ENCODE data around the gene NHSL2. TPM values are rescaled to one million over a fixed set of nuclear protein-coding genes. Genes with fewer than 3 reads are reported as not detected.
"Not testable (repeated sequence)": the region's sequence is repeated elsewhere in the genome, so short reads cannot be mapped to it uniquely, and the experiment has no call there.

The NHSL2 gene
- total RNA-seq, 1 donor from 2014 or later, result 38.0 TPM

GRCh38 chrX:72052415-72053090 is 141.9 kb downstream of the NHSL2 start:
- no peak for ATAC-seq
- intact Hi-C loops (cut with DNase I), result no loop called here
- no peak for DNase-seq (ENCODE audit: low spot score)

GRCh38 chrX:72053508-72053907 is 142.9 kb downstream of the NHSL2 start:
- DNase-seq (ENCODE audit: low spot score), result no peak
- ATAC-seq, result no peak
- intact Hi-C loops (cut with DNase I), result no loop called here

- DNase-seq (ENCODE audit: low spot score), result no peak
- intact Hi-C loops (cut with DNase I), result no loop called here
- ATAC-seq, result no peak
These were observed 144.3 kb downstream of the NHSL2 start for GRCh38 chrX:72054779-72055489.

- ATAC-seq (peak; percentile 61), DNase-seq (ENCODE audit: low spot score) (no peak)
These were observed 146.7 kb downstream of the NHSL2 start for GRCh38 chrX:72057331-72057730.

GRCh38 chrX:72057849-72058248 is 147.2 kb downstream of the NHSL2 start:
- ATAC-seq (peak; percentile 59), DNase-seq (ENCODE audit: low spot score) (no peak)
- intact Hi-C loops (cut with DNase I), result no loop called here

More at GRCh38 chrX:72057331-72057730, 146.7 kb downstream of the NHSL2 start:
- intact Hi-C loops (cut with DNase I), result no loop called here

- DNase-seq (ENCODE audit: low spot score), result not testable (repeated sequence)
These were observed 147.7 kb downstream of the NHSL2 start for GRCh38 chrX:72058346-72058745.

GRCh38 chrX:72060196-72060920 is 149.7 kb downstream of the NHSL2 start:
- ATAC-seq, result no peak
- DNase-seq (ENCODE audit: low spot score), result no peak
- intact Hi-C loops (cut with DNase I), result no loop called here

More at GRCh38 chrX:72058346-72058745, 147.7 kb downstream of the NHSL2 start:
- ATAC-seq; intact Hi-C loops (cut with DNase I): not testable (repeated sequence)

- ATAC-seq (no peak), DNase-seq (ENCODE audit: low spot score) (no peak)
- intact Hi-C loops (cut with DNase I), result no loop called here
These were observed 150.4 kb downstream of the NHSL2 start for GRCh38 chrX:72060921-72061490.

GRCh38 chrX:72062916-72063315 is 152.3 kb downstream of the NHSL2 start:
- intact Hi-C loops (cut with DNase I), result no loop called here

GRCh38 chrX:72069350-72070160 is 158.9 kb downstream of the NHSL2 start:
- intact Hi-C loops (cut with DNase I), result no loop called here
- ATAC-seq, result peak; percentile 22

More at GRCh38 chrX:72062916-72063315, 152.3 kb downstream of the NHSL2 start:
- DNase-seq (ENCODE audit: low spot score) (no peak), ATAC-seq (peak; percentile 89)

GRCh38 chrX:72071213-72071612 is 160.6 kb downstream of the NHSL2 start:
- DNase-seq (ENCODE audit: low spot score) (no peak), ATAC-seq (no peak)
- intact Hi-C loops (cut with DNase I), result no loop called here

More at GRCh38 chrX:72069350-72070160, 158.9 kb downstream of the NHSL2 start:
- no peak for DNase-seq (ENCODE audit: low spot score)

GRCh38 chrX:72073633-72074032 is 163.0 kb downstream of the NHSL2 start:
- ATAC-seq, result no peak
- no peak for DNase-seq (ENCODE audit: low spot score)
- intact Hi-C loops (cut with DNase I), result no loop called here

GRCh38 chrX:72078411-72078810 is 167.8 kb downstream of the NHSL2 start:
- intact Hi-C loops (cut with DNase I), result no loop called here
- DNase-seq (ENCODE audit: low spot score) (no peak), ATAC-seq (no peak)

- intact Hi-C loops (cut with DNase I), result no loop called here
- ATAC-seq (peak; percentile 47), DNase-seq (ENCODE audit: low spot score) (no peak)
These were observed 169.0 kb downstream of the NHSL2 start for GRCh38 chrX:72079607-72080006.

- ATAC-seq, result peak; percentile 45
- no peak for DNase-seq (ENCODE audit: low spot score)
- intact Hi-C loops (cut with DNase I), result no loop called here
These were observed 169.5 kb downstream of the NHSL2 start for GRCh38 chrX:72080150-72080549.

GRCh38 chrX:72080800-72081199 is 170.2 kb downstream of the NHSL2 start:
- DNase-seq (ENCODE audit: low spot score) (no peak), ATAC-seq (no peak)
- intact Hi-C loops (cut with DNase I), result no loop called here

GRCh38 chrX:72081605-72082320 is 171.1 kb downstream of the NHSL2 start:
- intact Hi-C loops (cut with DNase I), result no loop called here
- DNase-seq (ENCODE audit: low spot score) (no peak), ATAC-seq (no peak)

- DNase-seq (ENCODE audit: low spot score) (no peak), ATAC-seq (no peak)
- intact Hi-C loops (cut with DNase I), result no loop called here
These were observed 172.6 kb downstream of the NHSL2 start for GRCh38 chrX:72083291-72083690.

Data from sciatic nerve (tissue), 2 donors.